GM23248 (cell line): ENCODE measurements around the gene ESPN. TPM values are rescaled to one million over a fixed set of nuclear protein-coding genes. Genes with fewer than 3 reads are reported as not detected.

Experiments
- DNase-seq: peaks from one replicate; pipeline ENCODE4 v3.0.0-alpha.2; 2015
- H2AFZ ChIP-seq: fragments of 200-600 bp; sonication (generic); 2 replicates; pipeline ENCODE4 v1.6.1; 2016; ENCODE audit warnings: antibody characterized with exemption
- H3F3A ChIP-seq: fragments of 200-600 bp; sonication (generic); 2 replicates; pipeline ENCODE4 v1.6.1; 2016; ENCODE audit warnings: mild to moderate bottlenecking, antibody characterized with exemption, mixed run types; ENCODE audit not compliant: insufficient read depth
- H3K27ac ChIP-seq: fragments of 200-600 bp; sonication (generic); 2 replicates; pipeline ENCODE4 v1.5.1; 2016; ENCODE audit warnings: mild to moderate bottlenecking
- H3K27me3 ChIP-seq: fragments of 200-600 bp; sonication (generic); replicated peaks from 2 replicates; pipeline ENCODE4 v1.6.1; 2016; ENCODE audit warnings: mild to moderate bottlenecking; ENCODE audit not compliant: insufficient read depth
- H3K36me3 ChIP-seq: fragments of 200-600 bp; sonication (generic); 2 replicates; pipeline ENCODE4 v1.6.1; 2016; ENCODE audit warnings: low read depth, mild to moderate bottlenecking
- H3K4me1 ChIP-seq: fragments of 200-600 bp; sonication (generic); 2 replicates; pipeline ENCODE4 v1.6.1; 2016; ENCODE audit warnings: mild to moderate bottlenecking; ENCODE audit not compliant: insufficient read depth
- H3K4me2 ChIP-seq: fragments of 200-600 bp; sonication (generic); one replicate; pipeline ENCODE4 v1.6.1; 2016; ENCODE audit warnings: mild to moderate bottlenecking; ENCODE audit not compliant: unreplicated experiment
- H3K4me3 ChIP-seq: fragments of 200-600 bp; sonication (generic); 2 replicates; pipeline ENCODE4 v1.5.1; 2016; ENCODE audit warnings: mild to moderate bottlenecking
- H3K79me2 ChIP-seq: fragments of 200-600 bp; sonication (generic); 2 replicates; pipeline ENCODE4 v1.6.1; 2016; ENCODE audit warnings: mild to moderate bottlenecking; ENCODE audit not compliant: insufficient read depth
- H3K9ac ChIP-seq: fragments of 200-600 bp; sonication (generic); 2 replicates; pipeline ENCODE4 v1.6.1; 2016; ENCODE audit warnings: mild to moderate bottlenecking
- H3K9me2 ChIP-seq: fragments of 200-600 bp; sonication (generic); 2 replicates; pipeline ENCODE4 v1.6.1; 2016; ENCODE audit warnings: mixed run types, mild to moderate bottlenecking, moderate library complexity; ENCODE audit not compliant: insufficient read depth
- H3K9me3 ChIP-seq: fragments of 200-600 bp; sonication (generic); one replicate; pipeline ENCODE4 v1.6.1; 2017; ENCODE audit warnings: low read depth
- H4K20me1 ChIP-seq: fragments of 200-600 bp; sonication (generic); 2 replicates; pipeline ENCODE4 v1.6.0; 2016; ENCODE audit not compliant: insufficient read depth
- EZH2 ChIP-seq: fragments of 200-600 bp; sonication (generic); IDR thresholded peaks from 2 replicates; pipeline ENCODE4 v1.6.1; 2018; ENCODE audit warnings: antibody characterized with exemption, mild to moderate bottlenecking; ENCODE audit not compliant: insufficient read depth, poor library complexity, severe bottlenecking
- EZH2phosphoT487 ChIP-seq: fragments of 200-600 bp; sonication (generic); IDR thresholded peaks from 2 replicates; pipeline ENCODE4 v1.6.1; 2018; ENCODE audit warnings: antibody characterized with exemption, moderate library complexity, mild to moderate bottlenecking, low read depth; ENCODE audit not compliant: insufficient read depth
- whole genome bisulfite sequencing, 2 experiments: methylation state at CpG; one replicate each; pipeline ENCODE4 v1.1.6; 2015 to 2017; ENCODE audit warnings: low lambda C conversion rate in 2 of 2, low coverage in 1 of 2; ENCODE audit errors: missing lambda C conversion rate in 2 of 2; 5-methylcytosine and 5-hydroxymethylcytosine counted together
- in situ Hi-C: fragments of 300-500 bp; cut with MboI; formaldehyde crosslinking; loops from 2 replicates; pipeline ENCODE4 v1.15.0; 2020
- polyA plus RNA-seq: library from polyadenylated mRNA; unstranded; fragments of >200 nt; fragmentation: Nextera tagmentation; extraction: Ambion mirVana; gene quantifications from 2 replicates; pipeline ENCODE4 v1.2.1, GENCODE V29; 2016
- total RNA-seq: library from RNA; depleted of rRNA; stranded (reverse); fragments of >200 nt; shearing (Covaris generic); gene quantifications from 2 replicates; pipeline ENCODE4 v1.2.3, GENCODE V29; 2014

The ESPN gene
- total and polyA plus RNA-seq, 2 experiments from 2014 or later: not detected

DNA sequence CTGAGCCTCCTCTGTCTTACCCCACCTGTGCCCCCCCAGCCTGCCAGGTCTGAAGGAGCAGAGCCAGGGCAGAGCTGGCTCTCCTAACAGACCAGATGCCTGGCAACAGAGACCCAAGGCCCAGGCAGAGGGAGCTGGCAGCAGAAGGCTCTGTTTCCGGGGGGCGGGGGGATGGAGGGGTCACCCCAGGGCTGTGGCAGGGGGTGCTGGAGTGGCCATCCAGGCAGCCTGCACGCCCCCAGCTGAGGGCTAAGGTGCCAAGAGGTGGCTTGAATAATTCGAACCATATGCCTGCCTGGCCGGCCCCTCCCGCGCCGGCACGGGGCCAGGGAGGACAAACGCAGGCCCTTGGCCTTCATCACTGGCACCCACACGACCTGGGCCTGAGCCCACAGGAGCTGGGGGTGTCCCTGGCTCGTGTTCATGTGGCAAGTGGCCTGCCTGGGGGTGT is 82.9 kb downstream of the ESPN start:
- H3K9me3 ChIP-seq: no peaks in the 10 kb centered on the region
- DNase-seq: no peak
- no peaks in the 10 kb centered on the region for H3K36me3 ChIP-seq
- H3K27ac ChIP-seq: no peak overlapping the region
- in situ Hi-C loops: no loop called here
- H3K4me2 ChIP-seq: no peak overlapping the region
- no peak overlapping the region for H2AFZ ChIP-seq
- H3K27me3 ChIP-seq: no peaks in the 10 kb centered on the region
- no peaks in the 10 kb centered on the region for H4K20me1 ChIP-seq
- H3K4me3 ChIP-seq: no peak overlapping the region
- TF ChIP-seq EZH2phosphoT487 (no peak), EZH2 (no peak)
- no peaks in the 10 kb centered on the region for H3K9me2 ChIP-seq
- H3K9ac ChIP-seq: no peak overlapping the region
- no peaks in the 10 kb centered on the region for H3F3A ChIP-seq
- no peaks in the 10 kb centered on the region for H3K4me1 ChIP-seq
- H3K79me2 ChIP-seq: no peaks in the 10 kb centered on the region
- 30 to 32% methylated on average over 12 of the region's 12 CpGs for whole genome bisulfite sequencing, 2 experiments

DNA sequence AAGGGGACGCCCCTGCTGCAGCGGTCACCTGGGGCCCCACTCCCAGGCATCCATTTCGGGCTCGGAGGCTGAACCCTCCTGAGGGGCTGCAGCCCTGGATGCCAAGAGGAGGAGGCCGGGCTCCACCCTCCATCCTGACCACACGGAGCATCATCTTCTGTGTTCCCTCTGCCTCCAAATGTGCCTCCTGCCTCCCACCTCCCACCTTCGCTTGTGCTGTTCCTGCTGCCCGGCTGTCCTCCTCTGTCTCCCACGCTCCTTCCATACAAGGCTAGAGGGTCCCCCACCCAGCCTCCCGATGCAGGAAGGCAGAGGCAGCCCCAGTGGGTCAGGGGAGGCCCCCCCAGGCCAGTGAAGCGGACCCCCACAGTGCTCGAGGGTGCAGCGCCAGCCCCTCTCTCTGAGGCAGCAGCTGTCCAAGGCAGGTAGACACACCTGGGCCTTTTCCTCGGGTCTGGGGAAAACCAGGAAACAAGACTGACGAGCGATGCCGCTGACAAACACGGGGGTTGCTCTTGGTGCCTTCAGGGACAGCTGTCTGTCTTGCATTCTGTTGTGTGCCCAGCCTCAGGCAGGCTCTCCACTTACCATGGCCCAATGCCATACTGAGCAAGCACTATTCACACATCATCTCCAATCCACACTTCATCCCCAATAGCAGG is 83.7 kb downstream of the ESPN start:
- Histone ChIP-seq H2AFZ (no peak overlapping the region), H3K4me2 (no peak overlapping the region), H3K79me2 (no peaks in the 10 kb centered on the region), H3F3A (no peaks in the 10 kb centered on the region), H3K9me2 (no peaks in the 10 kb centered on the region), H3K27me3 (no peaks in the 10 kb centered on the region), H3K4me1 (no peaks in the 10 kb centered on the region), H3K9ac (no peak overlapping the region), H3K27ac (no peak overlapping the region), H3K4me3 (no peak overlapping the region), H3K9me3 (no peaks in the 10 kb centered on the region), H4K20me1 (no peaks in the 10 kb centered on the region), H3K36me3 (no peaks in the 10 kb centered on the region)
- DNase-seq: no peak
- WGBS, 2 experiments: 71 to 77% methylated on average over 18 of the region's 18 CpGs
- TF ChIP-seq EZH2phosphoT487: no peak
- TF ChIP-seq EZH2: no peak
- in situ Hi-C loops: no loop called here

DNA sequence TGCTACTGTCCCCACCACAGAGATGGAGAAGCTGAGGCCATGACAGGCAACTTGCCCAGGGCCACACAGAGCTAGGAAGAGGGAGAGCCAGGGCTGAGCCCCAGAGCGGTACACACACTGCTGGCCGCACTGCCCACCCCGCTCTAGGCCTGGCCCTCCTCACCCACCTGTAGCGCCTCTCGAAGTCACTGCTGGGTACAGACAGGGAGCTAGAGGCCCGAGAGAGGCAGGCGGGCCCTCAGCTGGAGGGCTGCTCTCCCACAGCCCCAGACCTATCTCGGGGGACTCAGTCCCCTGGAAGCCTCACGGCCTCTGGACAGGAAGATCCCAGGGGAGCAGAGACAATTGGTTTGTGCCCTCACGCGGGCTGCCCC is 84.2 kb downstream of the ESPN start:
- H3K9me3 ChIP-seq: no peaks in the 10 kb centered on the region
- no peaks in the 10 kb centered on the region for H3K79me2 ChIP-seq
- DNase-seq: no peak
- no peak overlapping the region for H3K4me2 ChIP-seq
- H3K36me3 ChIP-seq: no peaks in the 10 kb centered on the region
- H3K27me3 ChIP-seq: no peaks in the 10 kb centered on the region
- H3K9me2 ChIP-seq: no peaks in the 10 kb centered on the region
- no peaks in the 10 kb centered on the region for H4K20me1 ChIP-seq
- 87 to 93% methylated on average over 11 of the region's 11 CpGs for WGBS, 2 experiments
- no peak overlapping the region for H2AFZ ChIP-seq
- no peak overlapping the region for H3K4me3 ChIP-seq
- no peak overlapping the region for H3K9ac ChIP-seq
- H3K27ac ChIP-seq: no peak overlapping the region
- no peaks in the 10 kb centered on the region for H3K4me1 ChIP-seq
- no peak for TF ChIP-seq EZH2phosphoT487
- no peak for TF ChIP-seq EZH2
- in situ Hi-C loops: no loop called here
- H3F3A ChIP-seq: no peaks in the 10 kb centered on the region

DNA sequence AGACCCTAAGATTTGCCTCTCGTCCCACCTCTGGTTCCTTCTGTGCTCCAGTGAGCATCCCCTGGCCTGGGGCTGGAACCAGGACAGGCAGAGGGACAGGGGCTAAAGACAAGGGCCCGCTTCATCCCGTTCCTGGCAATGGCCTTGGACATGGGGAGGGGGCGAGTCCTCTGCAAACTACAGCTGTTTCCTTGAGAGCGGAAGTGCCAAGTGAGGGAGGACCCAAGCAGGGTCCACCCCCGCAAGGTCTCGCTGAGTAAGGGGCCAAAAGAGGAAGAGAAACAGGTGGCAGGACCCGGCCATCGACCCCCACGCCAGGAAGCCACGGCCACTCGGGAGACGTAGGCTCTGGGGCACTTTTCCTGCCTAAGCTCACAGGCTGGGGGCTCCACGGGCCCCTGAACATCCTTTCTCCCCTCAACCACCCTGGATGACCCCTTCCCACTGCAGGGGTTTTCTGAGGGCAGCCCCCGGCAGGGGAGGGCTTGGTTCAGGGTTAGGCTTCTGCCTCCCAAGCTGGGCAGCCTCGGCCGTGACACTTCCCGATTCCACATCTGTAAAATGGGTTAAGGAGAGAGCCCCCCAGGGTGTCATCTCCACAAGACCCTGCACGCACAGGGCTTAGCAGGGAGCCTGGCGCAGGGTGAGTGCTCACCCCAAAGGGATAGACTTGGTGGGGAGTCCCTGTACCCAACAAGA is 84.8 kb downstream of the ESPN start:
- no peaks in the 10 kb centered on the region for H3K9me3 ChIP-seq
- H3F3A ChIP-seq: no peaks in the 10 kb centered on the region
- no peaks in the 10 kb centered on the region for H3K36me3 ChIP-seq
- TF ChIP-seq EZH2phosphoT487 (no peak), EZH2 (no peak)
- no peak overlapping the region for H3K27ac ChIP-seq
- no peaks in the 10 kb centered on the region for H3K9me2 ChIP-seq
- no peak for DNase-seq
- WGBS, 2 experiments: 89 to 90% methylated on average over 19 to 20 of the region's 20 CpGs
- H3K4me2 ChIP-seq: no peak overlapping the region
- in situ Hi-C loops: no loop called here
- H3K9ac ChIP-seq: no peak overlapping the region
- H3K4me1 ChIP-seq: no peaks in the 10 kb centered on the region
- no peaks in the 10 kb centered on the region for H4K20me1 ChIP-seq
- no peaks in the 10 kb centered on the region for H3K27me3 ChIP-seq
- no peak overlapping the region for H2AFZ ChIP-seq
- H3K4me3 ChIP-seq: no peak overlapping the region
- H3K79me2 ChIP-seq: no peaks in the 10 kb centered on the region
